B cell (primary cell): ENCODE data around the gene MLLT10.
"Not testable (repeated sequence)": the region's sequence is repeated elsewhere in the genome, so short reads cannot be mapped to it uniquely, and the experiment has no call there.

Experiments
- EZH2 ChIP-seq: IDR thresholded peaks from 2 replicates; pipeline ENCODE4 v1.6.1; 2012; ENCODE audit warnings: borderline replicate concordance, low read depth, mild to moderate bottlenecking, moderate library complexity, low read length; ENCODE audit not compliant: insufficient read depth, poor library complexity, severe bottlenecking
- TF ChIP-seq, protein P1 (sequence below): fragments of 200-600 bp; IDR thresholded peaks from one replicate; pipeline ENCODE4 v1.8.0; 2022; ENCODE audit warnings: antibody characterized with exemption, mild to moderate bottlenecking

DNA sequence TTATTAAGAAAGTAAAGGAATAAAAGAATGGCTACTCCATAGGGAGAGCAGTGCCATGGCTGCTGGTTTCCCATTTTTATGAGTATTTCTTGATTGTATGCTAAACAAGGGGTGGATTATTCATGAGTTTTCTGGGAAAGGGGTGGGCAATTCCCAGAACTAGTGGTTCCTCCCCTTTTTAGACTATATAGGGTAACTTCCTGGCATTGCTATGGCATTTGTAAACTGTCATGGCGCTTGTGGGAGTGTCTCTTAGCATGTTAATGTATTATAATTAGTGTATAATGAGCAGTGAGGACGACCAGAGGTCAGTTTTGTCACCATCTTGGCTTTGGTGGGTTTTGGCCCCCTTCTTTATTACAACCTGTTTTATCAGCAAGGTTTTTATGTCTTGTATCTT lies 40.5 kb downstream of the MLLT10 start:
- TF ChIP-seq, protein P1, sequence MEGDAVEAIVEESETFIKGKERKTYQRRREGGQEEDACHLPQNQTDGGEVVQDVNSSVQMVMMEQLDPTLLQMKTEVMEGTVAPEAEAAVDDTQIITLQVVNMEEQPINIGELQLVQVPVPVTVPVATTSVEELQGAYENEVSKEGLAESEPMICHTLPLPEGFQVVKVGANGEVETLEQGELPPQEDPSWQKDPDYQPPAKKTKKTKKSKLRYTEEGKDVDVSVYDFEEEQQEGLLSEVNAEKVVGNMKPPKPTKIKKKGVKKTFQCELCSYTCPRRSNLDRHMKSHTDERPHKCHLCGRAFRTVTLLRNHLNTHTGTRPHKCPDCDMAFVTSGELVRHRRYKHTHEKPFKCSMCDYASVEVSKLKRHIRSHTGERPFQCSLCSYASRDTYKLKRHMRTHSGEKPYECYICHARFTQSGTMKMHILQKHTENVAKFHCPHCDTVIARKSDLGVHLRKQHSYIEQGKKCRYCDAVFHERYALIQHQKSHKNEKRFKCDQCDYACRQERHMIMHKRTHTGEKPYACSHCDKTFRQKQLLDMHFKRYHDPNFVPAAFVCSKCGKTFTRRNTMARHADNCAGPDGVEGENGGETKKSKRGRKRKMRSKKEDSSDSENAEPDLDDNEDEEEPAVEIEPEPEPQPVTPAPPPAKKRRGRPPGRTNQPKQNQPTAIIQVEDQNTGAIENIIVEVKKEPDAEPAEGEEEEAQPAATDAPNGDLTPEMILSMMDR = not testable (repeated sequence)
- not testable (repeated sequence) for TF ChIP-seq EZH2
